ENCODE data around the gene LDB1. TPM values are rescaled to one million over a fixed set of nuclear protein-coding genes. Genes with fewer than 3 reads are reported as not detected.

Gene LDB1
- total RNA-seq, 6 experiments from 2014 or later = 51.6 to 64.8 (median 59.3) TPM

DNA sequence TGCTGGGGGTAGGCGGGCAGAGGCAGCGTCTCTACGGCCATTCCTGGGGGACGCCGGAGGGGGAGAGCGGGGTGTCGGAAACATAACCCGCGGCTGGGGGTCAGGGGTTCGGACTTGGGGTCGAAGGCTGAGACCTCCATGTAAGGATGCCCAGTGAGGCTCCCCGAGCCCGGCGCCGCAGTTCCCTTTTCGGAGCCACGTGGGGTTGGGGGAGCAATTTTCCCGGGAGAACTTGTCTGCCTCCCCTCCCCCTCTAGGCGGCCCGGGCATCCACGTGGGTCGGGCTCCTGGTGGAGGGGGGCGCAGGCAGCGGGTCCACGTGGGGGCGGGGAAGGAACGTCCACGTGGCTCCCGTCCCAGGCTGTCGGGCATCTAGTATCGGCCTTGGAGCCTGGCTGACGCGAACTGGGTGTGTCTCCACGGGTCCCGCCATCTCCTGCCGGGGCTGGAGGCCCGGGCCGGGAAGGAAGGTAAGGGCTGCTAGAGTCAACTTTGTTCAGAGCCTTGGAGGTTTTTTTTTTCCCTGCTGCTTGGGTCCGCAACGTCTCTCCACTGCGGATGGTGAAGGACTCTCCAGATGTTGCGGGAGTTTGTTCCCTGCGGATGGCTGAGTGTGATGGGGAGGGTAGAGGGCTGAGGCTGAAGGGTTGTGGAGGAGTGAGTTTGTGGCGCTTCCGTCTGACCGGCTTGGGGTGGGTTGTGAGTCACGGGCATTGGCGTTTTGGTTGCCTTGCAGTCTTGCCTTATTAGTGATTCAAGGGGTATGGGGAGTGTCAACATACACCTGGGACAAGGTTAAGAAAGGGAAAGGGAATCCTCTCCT is 13.4 kb upstream of the LDB1 start:
- Mint-ChIP-seq H3K27me3 (ENCODE audit: insufficient read depth) (no peaks in the 10 kb centered on the region), H3K4me3 (peak overlapping the region; percentile 99), H3K4me1 (ENCODE audit: low read depth) (peaks cover 49% of the 10 kb centered on the region), H3K9me3 (no peaks in the 10 kb centered on the region), H3K36me3 (ENCODE audit: low read depth) (peaks cover 25% of the 10 kb centered on the region), H3K27ac (peak overlapping the region; percentile 95)
- DNase-seq = peak; percentile 71
- TF ChIP-seq, protein P1, sequence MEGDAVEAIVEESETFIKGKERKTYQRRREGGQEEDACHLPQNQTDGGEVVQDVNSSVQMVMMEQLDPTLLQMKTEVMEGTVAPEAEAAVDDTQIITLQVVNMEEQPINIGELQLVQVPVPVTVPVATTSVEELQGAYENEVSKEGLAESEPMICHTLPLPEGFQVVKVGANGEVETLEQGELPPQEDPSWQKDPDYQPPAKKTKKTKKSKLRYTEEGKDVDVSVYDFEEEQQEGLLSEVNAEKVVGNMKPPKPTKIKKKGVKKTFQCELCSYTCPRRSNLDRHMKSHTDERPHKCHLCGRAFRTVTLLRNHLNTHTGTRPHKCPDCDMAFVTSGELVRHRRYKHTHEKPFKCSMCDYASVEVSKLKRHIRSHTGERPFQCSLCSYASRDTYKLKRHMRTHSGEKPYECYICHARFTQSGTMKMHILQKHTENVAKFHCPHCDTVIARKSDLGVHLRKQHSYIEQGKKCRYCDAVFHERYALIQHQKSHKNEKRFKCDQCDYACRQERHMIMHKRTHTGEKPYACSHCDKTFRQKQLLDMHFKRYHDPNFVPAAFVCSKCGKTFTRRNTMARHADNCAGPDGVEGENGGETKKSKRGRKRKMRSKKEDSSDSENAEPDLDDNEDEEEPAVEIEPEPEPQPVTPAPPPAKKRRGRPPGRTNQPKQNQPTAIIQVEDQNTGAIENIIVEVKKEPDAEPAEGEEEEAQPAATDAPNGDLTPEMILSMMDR (IDR thresholded peaks at IDR 0.05) = no peak

DNA sequence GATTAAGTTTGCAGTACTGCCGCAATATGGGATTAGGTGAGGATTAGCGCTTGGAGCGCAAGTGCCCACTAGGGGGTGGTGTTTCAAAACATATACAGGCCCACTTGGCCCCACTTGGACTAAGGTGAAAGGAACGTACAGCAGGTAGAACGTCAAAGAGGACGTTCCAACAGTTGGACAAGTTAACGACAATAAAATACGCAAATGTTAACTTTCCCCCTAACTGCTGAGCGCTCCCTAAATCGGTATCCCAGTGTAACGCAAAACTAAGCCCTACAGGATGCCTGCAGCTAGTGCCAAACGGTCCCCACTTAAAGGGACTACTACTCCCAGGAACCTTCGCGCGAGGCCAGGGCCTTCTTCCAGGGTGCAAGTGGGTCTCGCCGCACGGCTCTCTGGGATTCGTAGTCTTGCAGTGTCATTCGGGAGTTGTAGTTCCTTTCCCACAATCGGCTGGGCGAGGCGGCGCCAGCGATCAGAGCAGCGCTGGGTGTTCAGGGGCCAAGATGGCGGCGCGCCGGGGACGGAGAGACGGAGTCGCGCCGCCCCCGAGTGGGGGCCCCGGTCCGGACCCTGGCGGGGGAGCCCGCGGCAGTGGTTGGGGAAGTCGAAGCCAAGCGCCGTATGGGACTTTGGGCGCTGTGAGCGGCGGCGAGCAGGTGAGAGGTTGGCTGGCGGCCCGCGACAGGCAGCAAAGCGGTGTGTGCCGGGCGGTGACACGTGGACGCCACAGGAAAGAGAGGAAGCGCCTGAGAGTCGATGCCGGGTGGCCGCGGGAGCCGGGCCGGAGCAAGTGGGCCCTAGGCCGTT is 12.6 kb upstream of the LDB1 start, which contains the start of gene PPRC1:
Gene PPRC1, plus strand, starts transcription at position 478 of the 810 bp plus-strand sequence. Its CDS starts 29 bp downstream, at position 507.
- H3K36me3 Mint-ChIP-seq (ENCODE audit: low read depth) = peaks cover 22% of the 10 kb centered on the region
- no peaks in the 10 kb centered on the region for H3K9me3 Mint-ChIP-seq
- H3K4me1 Mint-ChIP-seq (ENCODE audit: low read depth) = peaks cover 57% of the 10 kb centered on the region
- no peaks in the 10 kb centered on the region; the same call in 1 of the 2 replicates for H3K27me3 Mint-ChIP-seq (ENCODE audit: insufficient read depth)
- H3K27ac Mint-ChIP-seq = peak within 1 kb of the TSS; percentile 95
- TF ChIP-seq, protein P1 (IDR thresholded peaks at IDR 0.05) = peak; percentile 96
- peak; percentile 99 for DNase-seq
- H3K4me3 Mint-ChIP-seq = peak within 1 kb of the TSS; percentile 99

DNA sequence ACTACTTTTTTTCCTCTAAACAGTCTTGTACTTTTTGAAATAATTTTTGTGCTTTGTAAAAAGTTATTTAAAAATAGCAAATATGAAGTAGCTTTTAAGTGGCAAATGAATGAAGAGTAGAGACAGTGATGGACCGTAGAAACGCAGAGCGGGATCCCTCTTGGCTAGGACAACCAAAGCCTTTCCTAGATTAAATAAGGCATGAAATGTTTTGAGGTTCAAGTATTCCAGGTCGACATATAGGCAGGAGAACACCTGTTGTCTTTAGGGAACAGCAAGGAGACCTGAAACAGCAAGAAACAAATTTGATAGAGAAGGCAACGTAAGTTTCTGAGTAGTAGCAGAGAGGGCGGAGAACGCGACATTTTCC is 12.0 kb upstream of the LDB1 start:
- DNase-seq = no peak
- no peaks in the 10 kb centered on the region for H3K9me3 Mint-ChIP-seq
- peaks cover 54% of the 10 kb centered on the region for H3K4me1 Mint-ChIP-seq (ENCODE audit: low read depth)
- TF ChIP-seq, protein P1 (IDR thresholded peaks at IDR 0.05) = no peak
- peaks cover 22% of the 10 kb centered on the region for H3K36me3 Mint-ChIP-seq (ENCODE audit: low read depth)
- no peaks in the 10 kb centered on the region; the same call in 1 of the 2 replicates for H3K27me3 Mint-ChIP-seq (ENCODE audit: insufficient read depth)
- H3K27ac Mint-ChIP-seq = peak overlapping the region; percentile 95
- peak overlapping the region; percentile 99 for H3K4me3 Mint-ChIP-seq

DNA sequence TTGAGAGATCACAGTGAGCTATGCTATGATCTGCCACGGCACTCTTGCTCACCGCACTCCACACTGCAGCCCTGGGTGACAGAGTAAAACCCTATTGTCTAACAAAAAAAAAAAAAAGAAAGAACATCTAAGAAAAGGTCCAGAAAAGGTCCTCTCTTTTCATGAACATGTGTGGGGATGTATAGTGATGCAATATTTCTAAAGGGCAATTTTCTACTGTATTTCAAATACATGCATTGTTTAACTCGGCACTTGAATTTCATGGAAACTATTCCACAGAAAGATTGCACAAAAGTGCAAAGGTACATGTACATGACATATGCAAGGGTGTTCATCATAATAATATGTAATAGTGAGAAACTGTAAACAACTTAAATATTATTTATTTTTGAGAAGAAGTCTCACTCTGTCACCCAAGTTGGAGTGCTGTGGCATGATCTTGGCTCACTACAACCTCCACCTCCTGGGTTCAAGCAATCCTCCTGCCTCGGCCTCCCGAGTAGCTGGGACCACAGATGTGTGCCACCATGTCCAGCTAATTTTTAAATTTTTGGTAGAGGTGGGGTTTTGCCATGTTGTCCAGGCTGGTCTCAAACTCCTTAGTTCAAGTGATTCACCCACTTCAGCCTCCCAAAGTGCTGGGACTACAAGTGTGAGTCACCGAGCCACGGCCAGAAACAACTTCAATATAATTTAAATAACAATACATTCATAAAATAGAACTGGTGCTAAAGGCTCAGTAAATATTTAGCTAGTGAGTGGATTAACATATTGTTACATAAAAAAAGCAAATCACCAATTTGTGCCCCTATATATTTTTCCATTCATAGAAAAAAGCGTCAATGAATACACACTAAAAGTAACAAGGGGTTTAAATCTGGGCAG is 11.4 kb upstream of the LDB1 start:
- peak; percentile 71 for DNase-seq
- H3K27ac Mint-ChIP-seq = peak overlapping the region; percentile 95

More for the DNA sequence above, 11.4 kb upstream of the LDB1 start:
- H3K36me3 Mint-ChIP-seq (ENCODE audit: low read depth) = peaks cover 26% of the 10 kb centered on the region
- TF ChIP-seq, protein P1 (IDR thresholded peaks at IDR 0.05) = no peak
- H3K9me3 Mint-ChIP-seq = no peaks in the 10 kb centered on the region
- H3K4me1 Mint-ChIP-seq (ENCODE audit: low read depth) = peaks cover 48% of the 10 kb centered on the region
- no peaks in the 10 kb centered on the region; the same call in 1 of the 2 replicates for H3K27me3 Mint-ChIP-seq (ENCODE audit: insufficient read depth)
- H3K4me3 Mint-ChIP-seq = peak overlapping the region; percentile 99

Measured in HFFc6 (cell line).